Activated T-cell treated with anti-CD3 and anti-CD28 coated beads, Interleukin-2, amount 50 U/mL, for 24 hours (primary cell): ENCODE data around the gene R3HDM1.
"Not testable (repeated sequence)": the region's sequence is repeated elsewhere in the genome, so short reads cannot be mapped to it uniquely, and the experiment has no call there.

Experiments
- DNase-seq: peaks from one replicate; pipeline ENCODE4 v3.0.0-alpha.2; 2020
- H3K27ac Mint-ChIP-seq: 2 replicates; pipeline ENCODE4 v1.8.0; 2020; ENCODE audit warnings: mild to moderate bottlenecking, mixed read lengths
- H3K27me3 Mint-ChIP-seq: 2 replicates; pipeline ENCODE4 v1.8.0; 2020; ENCODE audit warnings: mixed read lengths
- H3K36me3 Mint-ChIP-seq: 2 replicates; pipeline ENCODE4 v1.8.0; 2020; ENCODE audit warnings: low read depth, mixed read lengths
- H3K4me1 Mint-ChIP-seq: 2 replicates; pipeline ENCODE4 v1.8.0; 2020; ENCODE audit warnings: low read depth, mixed read lengths
- H3K4me3 Mint-ChIP-seq: 2 replicates; pipeline ENCODE4 v1.8.0; 2020; ENCODE audit warnings: mild to moderate bottlenecking, moderate library complexity, mixed read lengths
- H3K9me3 Mint-ChIP-seq: 2 replicates; pipeline ENCODE4 v1.8.0; 2020; ENCODE audit warnings: mixed read lengths

The R3HDM1 gene

DNA sequence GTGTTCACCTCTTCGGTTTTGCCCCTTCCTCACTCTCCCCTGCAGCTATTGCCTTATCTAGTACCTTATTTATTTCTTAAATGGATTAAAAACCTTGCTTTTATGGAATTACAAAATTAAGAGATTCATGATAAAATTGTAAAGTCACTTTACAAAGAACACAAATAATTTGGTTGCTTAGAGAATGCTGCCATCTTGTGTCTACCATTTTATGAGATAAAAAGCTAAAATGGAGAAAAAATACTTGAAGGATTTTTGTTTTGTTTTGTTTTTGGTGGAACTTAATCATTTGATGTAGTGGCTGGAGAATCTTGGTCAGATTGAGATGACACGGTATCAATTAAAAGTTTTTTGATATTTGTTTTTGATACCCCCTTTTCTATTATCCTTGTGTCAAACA lies 69.6 kb downstream of the R3HDM1 start:
- Mint-ChIP-seq H3K4me1 (peaks cover 13% of the 10 kb centered on the region), H3K36me3 (peaks cover 34% of the 10 kb centered on the region), H3K4me3 (no peak overlapping the region), H3K27ac (no peak overlapping the region), H3K9me3 (no peaks in the 10 kb centered on the region), H3K27me3 (no peaks in the 10 kb centered on the region)
- no peak for DNase-seq

DNA sequence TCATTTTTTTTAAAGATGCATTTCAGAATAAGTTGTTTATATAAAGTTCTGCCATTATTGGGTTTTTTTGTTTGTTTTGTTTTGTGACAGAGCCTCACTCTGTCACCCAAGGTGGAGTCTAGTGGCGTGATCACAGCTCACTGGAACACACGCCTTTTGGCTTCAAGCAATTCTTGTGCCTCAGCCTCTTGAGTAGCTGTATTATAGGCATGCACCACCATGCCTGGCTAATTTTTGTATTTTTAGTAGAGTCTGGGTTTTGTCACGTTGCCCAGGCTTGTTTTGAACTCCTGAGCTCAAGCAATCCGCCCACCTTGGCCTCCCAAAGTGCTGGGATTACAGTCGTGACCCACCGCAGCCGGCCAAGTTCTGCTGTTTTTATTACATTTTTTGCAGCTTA lies 72.3 kb downstream of the R3HDM1 start:
- DNase-seq, result no peak
- no peaks in the 10 kb centered on the region for H3K27me3 Mint-ChIP-seq
- peaks cover 6% of the 10 kb centered on the region for H3K4me1 Mint-ChIP-seq
- H3K36me3 Mint-ChIP-seq, result peaks cover 50% of the 10 kb centered on the region
- no peaks in the 10 kb centered on the region for H3K9me3 Mint-ChIP-seq
- H3K27ac Mint-ChIP-seq, result no peak overlapping the region
- H3K4me3 Mint-ChIP-seq, result no peak overlapping the region

DNA sequence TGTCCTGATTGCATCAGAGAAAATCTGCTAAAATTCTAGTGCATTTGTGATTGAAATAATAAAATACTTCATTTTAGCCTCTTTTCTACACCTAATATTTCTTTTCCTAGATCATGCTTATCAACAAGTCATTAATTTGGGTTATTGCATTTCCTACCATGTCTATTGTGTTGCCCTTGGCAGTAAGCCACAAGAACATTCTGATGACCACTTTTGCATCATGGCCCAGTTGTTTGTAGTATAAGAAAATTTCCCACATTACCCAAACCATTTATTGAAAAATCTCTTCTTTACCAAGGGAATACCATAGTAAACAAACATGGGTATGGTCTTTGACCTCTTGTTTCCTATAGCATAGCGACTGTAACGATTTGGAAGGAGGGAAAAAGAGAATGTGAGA lies 76.3 kb downstream of the R3HDM1 start:
- DNase-seq, result no peak
- no peaks in the 10 kb centered on the region for H3K27me3 Mint-ChIP-seq
- no peaks in the 10 kb centered on the region for H3K9me3 Mint-ChIP-seq
- no peaks in the 10 kb centered on the region for H3K4me1 Mint-ChIP-seq
- H3K4me3 Mint-ChIP-seq, result no peak overlapping the region
- peaks cover 62% of the 10 kb centered on the region for H3K36me3 Mint-ChIP-seq
- H3K27ac Mint-ChIP-seq, result no peak overlapping the region

DNA sequence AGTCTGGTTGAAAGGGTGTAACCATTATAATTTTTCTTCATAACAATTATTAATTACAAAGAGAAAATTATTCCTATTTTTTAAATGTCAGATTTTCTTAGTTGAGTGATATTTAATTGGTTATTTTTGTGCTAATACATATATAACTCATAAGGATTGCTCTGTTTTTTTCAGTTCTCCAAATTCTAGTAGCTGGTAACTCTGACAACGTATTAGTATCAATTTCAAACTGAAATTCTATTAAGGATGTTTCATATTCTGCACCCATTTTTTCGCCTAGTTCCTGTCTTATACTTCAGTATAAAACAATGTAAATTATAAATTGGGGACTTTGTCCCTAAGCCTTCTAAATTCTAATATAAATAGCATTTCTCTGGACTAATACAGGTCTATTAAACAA lies 81.0 kb downstream of the R3HDM1 start:
- Mint-ChIP-seq H3K4me3 (no peak overlapping the region), H3K36me3 (peaks cover 36% of the 10 kb centered on the region), H3K27ac (no peak overlapping the region), H3K4me1 (no peaks in the 10 kb centered on the region), H3K9me3 (no peaks in the 10 kb centered on the region), H3K27me3 (no peaks in the 10 kb centered on the region)
- no peak for DNase-seq

DNA sequence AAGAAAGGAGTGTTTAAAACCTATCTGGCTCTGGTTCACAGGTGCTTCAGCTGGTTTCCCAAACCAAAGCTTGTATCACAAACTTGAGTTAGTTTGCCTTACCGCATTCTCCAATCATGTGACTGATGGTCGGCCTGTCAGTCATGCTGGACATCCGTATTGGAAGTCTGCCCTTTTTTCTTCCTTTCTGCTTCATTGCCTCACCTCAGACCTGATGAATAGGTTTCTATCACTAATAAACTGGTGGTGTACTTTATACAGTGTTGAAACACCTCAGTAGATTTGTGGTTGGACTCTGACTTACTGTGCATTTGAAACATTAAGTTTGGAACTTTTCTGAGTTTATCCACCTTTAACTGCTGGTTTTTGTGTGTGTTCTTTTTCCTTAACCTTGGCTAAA lies 84.1 kb downstream of the R3HDM1 start:
- Mint-ChIP-seq H3K27me3 (no peaks in the 10 kb centered on the region), H3K4me1 (peaks cover 4% of the 10 kb centered on the region), H3K36me3 (peaks cover 20% of the 10 kb centered on the region), H3K9me3 (no peaks in the 10 kb centered on the region), H3K4me3 (no peak overlapping the region), H3K27ac (no peak overlapping the region)
- DNase-seq, result no peak

DNA sequence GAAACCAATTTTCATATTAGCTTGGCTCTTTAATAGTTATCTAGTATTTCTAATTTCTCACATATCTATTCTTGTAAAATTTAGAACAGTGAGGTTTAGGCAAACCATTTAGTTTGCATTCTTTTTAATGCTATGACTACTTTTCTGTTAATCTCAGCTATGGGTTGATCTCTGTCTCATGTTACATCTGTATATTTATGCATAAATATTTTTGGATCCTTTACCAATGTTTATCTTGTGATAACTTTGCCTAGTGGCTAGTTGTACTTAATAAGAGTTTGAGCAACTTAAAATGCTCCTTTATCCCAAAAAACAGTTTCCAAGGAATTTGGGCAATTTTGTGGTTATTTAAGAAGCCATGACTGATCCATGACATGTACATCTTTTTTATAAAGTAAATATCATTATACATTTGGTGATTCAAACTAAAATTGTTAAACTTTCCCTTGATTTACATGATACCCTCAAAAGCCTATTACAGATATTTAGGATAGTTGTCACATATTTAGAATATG lies 86.3 kb downstream of the R3HDM1 start:
- no peak for DNase-seq
- H3K27ac Mint-ChIP-seq, result no peak overlapping the region

DNA sequence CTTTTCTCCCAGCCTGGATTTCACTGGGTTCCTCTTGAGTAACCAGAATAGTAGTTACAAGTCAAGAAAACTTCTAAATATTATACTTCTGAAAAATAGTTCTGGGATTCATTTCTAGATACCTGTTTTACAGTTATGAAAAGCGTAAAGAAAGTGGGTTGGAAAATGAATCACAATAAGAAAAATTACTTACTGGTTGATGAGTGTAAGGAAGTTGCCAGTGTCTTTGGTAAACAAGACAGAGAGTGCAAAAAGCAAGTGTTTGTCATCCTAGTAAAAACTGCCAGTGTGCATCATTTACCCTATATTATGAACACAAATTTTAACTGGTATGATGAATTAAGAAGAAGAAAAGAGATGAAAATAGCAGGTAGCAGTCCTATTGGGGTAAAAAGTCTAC lies 88.9 kb downstream of the R3HDM1 start:
- Mint-ChIP-seq H3K27ac (no peak overlapping the region), H3K27me3 (no peaks in the 10 kb centered on the region), H3K9me3 (no peaks in the 10 kb centered on the region), H3K4me1 (peaks cover 4% of the 10 kb centered on the region), H3K4me3 (no peak overlapping the region), H3K36me3 (peaks cover 53% of the 10 kb centered on the region)
- DNase-seq, result no peak

More for the DNA sequence above, 86.3 kb downstream of the R3HDM1 start:
- H3K4me3 Mint-ChIP-seq, result no peak overlapping the region
- peaks cover 33% of the 10 kb centered on the region for H3K36me3 Mint-ChIP-seq
- H3K9me3 Mint-ChIP-seq, result no peaks in the 10 kb centered on the region
- no peaks in the 10 kb centered on the region for H3K27me3 Mint-ChIP-seq
- peaks cover 4% of the 10 kb centered on the region for H3K4me1 Mint-ChIP-seq

DNA sequence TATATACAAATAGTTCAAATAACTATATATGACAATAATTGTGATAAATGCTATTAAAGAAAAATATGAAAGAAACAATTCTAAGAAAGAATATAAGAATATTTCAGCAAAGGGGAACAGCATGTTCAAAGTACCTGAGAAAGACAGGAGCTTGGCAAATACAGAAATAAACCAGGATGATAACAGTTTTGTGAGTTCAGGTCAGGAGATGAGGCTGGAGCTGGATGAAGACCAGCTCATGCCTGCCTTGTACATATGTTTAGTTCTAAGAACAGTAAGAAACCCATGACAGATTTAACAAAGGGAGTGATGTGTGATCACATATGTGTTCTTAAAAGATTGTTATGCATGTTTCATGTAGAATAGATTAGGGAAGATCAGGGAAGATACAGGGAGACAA lies 98.2 kb downstream of the R3HDM1 start:
- no peaks in the 10 kb centered on the region for H3K27me3 Mint-ChIP-seq
- no peak overlapping the region for H3K27ac Mint-ChIP-seq

DNA sequence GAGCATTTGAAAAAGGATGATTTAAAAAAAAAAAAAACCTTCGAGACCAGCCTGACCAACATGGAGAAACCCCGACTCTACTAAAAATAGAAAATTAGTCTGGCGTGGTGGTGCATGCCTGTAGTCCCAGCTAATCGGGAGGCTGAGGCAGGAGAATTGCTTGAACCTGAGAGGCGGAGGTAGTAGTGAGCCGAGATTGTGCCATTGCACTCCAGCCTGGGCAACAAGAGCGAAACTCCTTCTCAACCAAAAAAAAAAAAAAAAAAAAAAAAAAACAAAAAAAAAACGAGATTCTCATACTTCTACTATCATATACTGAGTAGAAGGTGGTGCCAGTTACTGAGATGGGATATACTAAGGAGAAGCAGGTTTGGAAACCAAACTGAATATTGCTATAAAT lies 98.8 kb downstream of the R3HDM1 start:
- not testable (repeated sequence) for H3K27me3 Mint-ChIP-seq, H3K4me3 Mint-ChIP-seq, H3K9me3 Mint-ChIP-seq, H3K27ac Mint-ChIP-seq, H3K4me1 Mint-ChIP-seq, DNase-seq
- H3K36me3 Mint-ChIP-seq, result peaks cover 43% of the 10 kb centered on the region

More for the DNA sequence above, 98.2 kb downstream of the R3HDM1 start:
- H3K9me3 Mint-ChIP-seq, result no peaks in the 10 kb centered on the region
- no peak for DNase-seq
- no peaks in the 10 kb centered on the region for H3K4me1 Mint-ChIP-seq
- H3K4me3 Mint-ChIP-seq, result no peak overlapping the region
- H3K36me3 Mint-ChIP-seq, result peaks cover 47% of the 10 kb centered on the region

DNA sequence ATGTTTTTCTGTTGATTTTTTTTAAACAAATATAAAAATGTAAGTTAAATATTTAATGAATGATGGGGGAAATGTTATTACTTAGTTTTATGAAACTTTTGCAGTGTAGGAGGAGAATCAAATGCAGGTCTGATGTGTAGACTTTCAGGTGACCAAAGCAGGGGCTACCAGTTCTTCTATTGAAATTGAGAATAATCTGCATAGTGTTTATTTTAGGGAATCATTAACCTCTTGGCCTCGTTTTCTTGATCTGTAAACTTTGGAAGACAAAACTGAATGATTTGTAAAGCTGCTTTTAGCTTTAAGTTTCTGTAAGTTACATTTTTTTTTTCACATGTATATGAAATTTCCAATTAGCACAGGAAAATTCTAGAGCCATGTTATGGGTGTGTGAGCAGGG lies 99.2 kb downstream of the R3HDM1 start:
- Mint-ChIP-seq H3K4me3 (no peak overlapping the region), H3K27me3 (no peaks in the 10 kb centered on the region), H3K36me3 (peaks cover 44% of the 10 kb centered on the region), H3K9me3 (no peaks in the 10 kb centered on the region), H3K27ac (no peak overlapping the region), H3K4me1 (no peaks in the 10 kb centered on the region)
- DNase-seq, result no peak

DNA sequence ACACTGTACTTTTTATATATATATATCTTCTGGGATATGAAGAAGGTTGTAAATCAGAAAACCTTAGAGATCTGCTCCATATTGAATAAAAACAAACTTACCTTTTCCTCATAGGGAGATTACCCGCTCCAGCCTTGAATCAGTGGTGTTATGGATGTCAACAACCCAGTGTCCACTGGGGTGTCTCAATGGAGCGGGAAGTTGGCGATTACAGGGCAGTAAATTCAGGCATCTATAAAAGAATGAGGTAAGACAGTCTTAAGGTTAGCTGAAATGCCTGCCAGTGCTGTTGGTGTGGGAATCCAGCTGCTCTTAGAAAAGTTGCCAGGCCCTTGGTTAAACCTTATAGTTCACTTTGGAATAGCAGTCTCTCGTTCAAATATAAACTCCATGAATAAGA lies 102.3 kb downstream of the R3HDM1 start:
- Mint-ChIP-seq H3K36me3 (peaks cover 63% of the 10 kb centered on the region), H3K27ac (no peak overlapping the region), H3K9me3 (no peaks in the 10 kb centered on the region), H3K4me1 (peaks cover 12% of the 10 kb centered on the region), H3K4me3 (no peak overlapping the region), H3K27me3 (no peaks in the 10 kb centered on the region)
- DNase-seq, result no peak

DNA sequence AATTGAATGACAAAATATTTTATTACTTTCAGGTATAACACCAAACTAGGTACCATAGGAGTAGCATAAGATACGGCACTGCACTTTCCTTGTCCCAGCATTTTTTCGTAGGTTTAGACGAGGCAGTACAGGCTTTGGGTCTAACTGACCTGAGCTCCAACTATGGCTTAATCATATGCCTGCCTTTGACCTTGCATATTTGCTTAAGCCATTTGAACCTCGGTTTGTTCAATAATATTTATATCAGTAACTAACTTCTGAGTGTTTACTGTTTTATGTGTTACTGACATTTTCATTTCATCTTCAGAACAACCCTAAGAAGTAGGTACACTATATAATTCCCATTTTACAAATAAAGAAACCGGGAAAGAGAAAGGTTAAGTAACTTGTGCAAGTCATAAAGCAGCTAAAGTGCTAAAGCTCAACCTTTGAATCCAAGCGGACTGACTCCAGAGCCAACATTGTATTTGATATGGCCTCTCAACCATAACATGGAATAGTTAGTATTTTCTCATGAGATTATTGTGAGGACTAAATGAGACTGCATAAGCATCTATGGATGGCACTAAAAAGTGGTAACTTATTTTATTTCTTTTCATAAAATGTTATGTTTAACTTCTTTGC lies 104.0 kb downstream of the R3HDM1 start:
- peaks cover 76% of the 10 kb centered on the region for H3K36me3 Mint-ChIP-seq

DNA sequence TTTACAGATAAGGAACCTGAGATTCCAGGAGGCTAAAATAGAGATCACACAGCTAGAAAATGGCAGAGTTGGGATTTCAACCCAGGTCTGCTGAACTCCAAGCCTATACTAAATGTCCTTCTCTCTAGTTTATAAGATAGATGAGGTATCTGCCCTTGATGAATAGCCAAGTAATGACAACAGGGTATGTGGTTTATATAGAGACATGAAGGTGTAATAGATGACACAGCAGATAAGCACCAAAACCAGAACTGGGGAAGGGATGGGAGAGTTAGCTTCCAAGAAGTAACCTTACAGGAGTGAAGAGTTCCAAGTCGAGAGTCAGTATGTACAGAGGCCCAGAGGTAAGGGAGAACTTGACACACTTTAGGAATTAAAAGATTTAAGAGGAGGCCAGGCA lies 105.7 kb downstream of the R3HDM1 start:
- Mint-ChIP-seq H3K27ac (peak overlapping the region; percentile 87), H3K9me3 (no peaks in the 10 kb centered on the region), H3K4me1 (peaks cover 12% of the 10 kb centered on the region), H3K36me3 (peaks cover 79% of the 10 kb centered on the region), H3K4me3 (no peak overlapping the region), H3K27me3 (no peaks in the 10 kb centered on the region)
- no peak for DNase-seq

More for the DNA sequence above, 104.0 kb downstream of the R3HDM1 start:
- no peaks in the 10 kb centered on the region for H3K9me3 Mint-ChIP-seq
- no peaks in the 10 kb centered on the region for H3K27me3 Mint-ChIP-seq
- no peak overlapping the region for H3K27ac Mint-ChIP-seq
- peaks cover 12% of the 10 kb centered on the region for H3K4me1 Mint-ChIP-seq
- H3K4me3 Mint-ChIP-seq, result no peak overlapping the region
- no peak for DNase-seq

DNA sequence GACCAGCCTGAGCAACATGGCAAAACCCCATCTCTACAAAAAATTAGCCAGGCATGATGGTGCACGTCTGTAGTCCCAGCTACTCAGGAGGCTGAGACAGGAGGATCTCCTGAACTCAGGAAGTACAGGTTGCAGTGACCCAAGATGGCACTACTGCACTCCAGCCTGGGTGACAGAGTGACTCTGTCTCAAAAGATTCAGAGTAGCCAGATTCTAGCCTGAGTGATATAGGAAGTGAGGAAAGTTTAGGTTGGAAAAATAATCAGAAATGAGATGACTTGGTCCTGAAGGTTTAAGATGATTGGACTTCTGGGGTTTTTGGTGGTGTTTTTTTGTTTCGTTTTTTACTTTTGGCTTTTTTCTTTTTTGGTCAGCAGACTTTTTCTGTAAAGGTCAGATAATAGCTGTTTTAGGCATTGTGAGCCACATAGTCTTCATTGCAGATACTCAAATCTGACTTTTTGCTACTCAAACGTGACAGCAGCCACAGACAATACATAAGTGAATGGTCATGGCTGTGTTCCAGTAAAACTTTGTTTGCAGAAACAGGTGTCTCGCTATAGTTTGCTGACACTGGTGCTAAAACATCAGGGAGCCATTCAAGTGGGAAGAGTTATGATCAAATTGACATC lies 106.3 kb downstream of the R3HDM1 start:
- no peak for DNase-seq
- no peaks in the 10 kb centered on the region for H3K27me3 Mint-ChIP-seq
- H3K4me3 Mint-ChIP-seq, result no peak overlapping the region
- H3K27ac Mint-ChIP-seq, result peak overlapping the region; percentile 87
- H3K36me3 Mint-ChIP-seq, result peaks cover 77% of the 10 kb centered on the region
- H3K4me1 Mint-ChIP-seq, result peaks cover 12% of the 10 kb centered on the region
- no peaks in the 10 kb centered on the region for H3K9me3 Mint-ChIP-seq

DNA sequence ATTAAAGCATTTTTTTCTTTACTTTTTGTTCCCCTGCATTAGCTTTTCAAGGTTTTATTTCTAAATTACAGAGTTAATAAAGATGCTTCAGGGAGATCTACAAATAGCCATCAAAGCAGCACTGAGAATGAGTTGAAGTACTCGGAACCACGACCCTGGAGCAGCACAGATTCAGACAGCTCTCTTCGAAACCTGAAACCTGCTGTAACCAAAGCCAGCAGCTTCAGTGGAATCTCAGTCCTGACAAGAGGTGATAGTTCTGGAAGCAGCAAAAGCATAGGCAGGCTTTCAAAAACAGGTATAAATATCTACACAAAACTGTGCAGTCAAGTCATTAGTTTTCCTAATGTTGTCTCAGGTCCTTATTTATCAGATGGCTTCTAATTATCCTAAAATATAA lies 107.5 kb downstream of the R3HDM1 start:
- Mint-ChIP-seq H3K4me3 (no peak overlapping the region), H3K9me3 (no peaks in the 10 kb centered on the region), H3K27ac (no peak overlapping the region), H3K27me3 (no peaks in the 10 kb centered on the region), H3K36me3 (peaks cover 79% of the 10 kb centered on the region), H3K4me1 (peaks cover 12% of the 10 kb centered on the region)
- DNase-seq, result no peak
